HCEC 1CT (cell line): Measurements from ENCODE around the gene MSH3.
"Not testable (repeated sequence)": the region's sequence is repeated elsewhere in the genome, so short reads cannot be mapped to it uniquely, and the experiment has no call there.

Experiments used
- DNase-seq: peaks from one replicate; pipeline ENCODE4 v3.0.0-alpha.2; 2017

MSH3 gene

DNA sequence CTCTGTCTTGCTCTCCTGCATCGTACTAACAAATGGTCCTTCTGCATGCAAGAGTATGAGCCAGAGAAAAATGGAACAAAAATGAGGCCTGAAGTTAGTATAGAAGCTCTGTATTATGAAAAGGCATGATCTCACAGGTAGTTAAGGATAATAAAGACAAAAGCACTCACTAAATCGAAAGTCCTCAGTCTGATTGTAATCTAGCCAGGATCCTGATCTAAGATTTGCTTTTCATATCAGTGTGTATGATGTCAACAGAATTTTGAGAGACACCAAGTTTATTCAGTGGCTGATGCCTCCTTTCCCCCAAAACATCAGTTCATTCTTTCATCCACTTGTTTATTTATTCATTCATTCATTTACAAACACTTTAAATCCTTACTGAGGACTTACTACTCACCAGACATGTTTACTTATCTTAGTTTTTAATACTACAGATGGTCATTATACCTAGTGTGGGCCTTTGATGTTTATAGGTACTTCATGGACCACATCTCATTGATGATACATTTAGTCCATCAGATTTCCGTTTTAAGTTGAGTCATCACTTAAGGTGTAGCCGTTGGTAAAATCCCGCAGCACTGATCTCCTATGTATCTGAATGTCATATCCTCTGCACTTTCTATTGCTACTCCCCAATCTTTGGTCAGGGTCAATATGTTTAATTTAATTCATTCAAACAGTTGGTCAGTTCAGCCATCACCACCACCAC lies 105.6 kb downstream of the MSH3 start:
- DNase-seq: no peak

DNA sequence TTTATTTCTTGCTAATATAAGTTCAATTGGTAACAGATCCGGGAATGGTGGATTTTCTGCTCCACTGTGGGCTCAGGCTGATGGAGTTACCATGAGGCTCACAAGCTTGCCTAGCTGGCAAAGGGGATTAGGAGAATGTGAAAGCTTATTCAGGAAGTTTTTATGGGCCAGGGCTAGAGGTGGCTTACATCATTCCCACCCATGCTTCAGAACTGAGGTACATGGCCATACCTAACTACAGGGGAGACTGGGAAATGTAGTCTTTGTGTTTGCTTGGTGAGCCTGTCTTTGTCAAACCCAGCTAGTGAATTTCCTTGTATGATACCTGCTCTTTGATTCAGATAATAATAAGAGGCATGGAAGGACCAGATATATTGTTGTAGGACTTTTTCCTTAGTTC lies 106.2 kb downstream of the MSH3 start:
- no peak for DNase-seq

- no peak for DNase-seq
These were observed 106.7 kb downstream of the MSH3 start for GRCh38 chr5:80761176-80761575.

DNA sequence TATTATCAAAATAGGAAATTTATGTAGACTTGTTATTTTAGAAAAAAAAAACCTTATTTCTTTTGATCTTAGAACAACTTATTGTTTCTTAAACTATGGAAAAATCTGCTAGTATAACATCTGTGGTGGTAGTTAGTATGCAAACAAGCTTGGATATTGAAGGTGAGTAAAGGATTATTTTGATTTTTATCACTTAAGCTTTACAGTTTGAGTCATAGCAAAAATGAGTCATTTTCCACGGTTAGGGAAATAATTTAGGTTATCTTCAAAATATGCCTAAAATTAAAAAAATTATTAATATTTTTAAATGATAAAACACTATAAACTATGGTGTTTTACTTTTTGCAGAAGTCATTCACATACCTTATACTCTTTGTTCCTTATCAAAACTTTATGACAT lies 107.5 kb downstream of the MSH3 start:
- no peak for DNase-seq

DNA sequence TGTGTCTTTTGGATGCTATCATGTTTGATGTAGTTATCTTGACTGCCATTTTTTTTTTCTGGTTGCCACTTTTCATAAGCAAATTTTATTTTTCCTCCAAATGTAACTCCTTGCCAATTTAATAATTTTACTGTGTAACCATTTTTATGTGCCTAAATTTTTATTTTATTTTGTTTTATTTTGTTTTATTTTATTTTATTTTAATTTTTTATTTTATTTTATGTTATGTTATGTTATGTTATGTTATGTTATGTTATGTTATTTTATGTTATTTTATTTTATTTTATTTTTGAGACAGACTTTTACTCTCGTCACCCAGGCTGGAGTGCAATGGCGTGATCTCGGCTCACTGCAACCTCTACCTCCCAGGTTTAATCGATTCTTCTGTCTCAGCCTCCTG lies 108.1 kb downstream of the MSH3 start:
- no peak for DNase-seq

DNA sequence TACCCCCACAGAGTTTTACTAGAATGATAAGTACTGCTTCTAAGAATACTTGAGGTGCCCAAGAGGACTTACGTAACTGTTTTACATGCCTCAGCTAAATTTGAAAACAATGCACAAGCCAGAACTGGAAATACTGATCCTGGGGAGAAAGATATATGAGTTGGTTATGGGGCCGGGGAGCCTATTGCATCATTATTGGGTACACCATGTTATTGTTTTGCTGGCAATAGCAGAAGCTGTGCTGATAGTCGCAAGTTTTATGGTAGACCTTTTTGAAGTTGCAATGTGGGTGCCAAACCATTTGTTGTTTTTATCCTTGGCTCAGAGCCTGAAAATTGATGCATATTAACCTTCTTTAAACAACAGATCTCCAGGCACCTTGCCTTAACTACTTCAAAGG lies 108.8 kb downstream of the MSH3 start:
- no peak for DNase-seq

DNA sequence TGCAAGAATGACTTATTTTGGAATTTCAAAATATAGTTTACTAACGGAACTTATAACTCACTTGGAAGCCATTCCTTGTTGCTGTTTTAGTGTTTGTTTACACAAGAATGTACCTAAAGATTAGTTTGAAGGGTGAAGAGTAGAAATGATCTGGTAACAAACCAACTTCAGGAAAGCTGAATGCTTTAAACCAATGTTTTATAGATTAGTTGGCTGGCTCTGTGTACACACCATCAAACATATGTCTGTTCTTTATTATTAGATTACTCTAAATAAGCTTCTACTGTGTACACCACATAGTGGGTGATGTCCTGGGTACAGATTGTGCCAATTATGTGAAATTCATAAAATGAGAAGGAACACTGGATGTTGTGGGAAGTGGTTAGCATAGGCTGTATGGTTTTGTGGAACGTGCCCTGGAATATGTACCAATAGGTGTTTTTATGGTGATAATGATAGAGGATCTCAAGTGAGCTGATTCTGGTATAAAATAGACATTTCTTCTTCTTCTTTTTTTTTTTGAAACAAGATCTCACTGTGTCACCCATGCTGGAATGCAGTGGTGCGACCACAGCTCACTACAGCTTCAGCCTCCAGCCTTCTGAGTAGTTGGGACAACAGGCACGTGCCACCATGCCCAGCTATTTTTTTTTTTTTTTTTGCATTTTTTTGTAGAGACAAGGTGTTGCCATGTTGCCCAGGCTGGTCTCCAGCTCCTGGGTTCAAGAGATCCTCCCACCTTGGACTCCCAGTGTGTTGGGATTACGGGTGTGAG lies 109.6 kb downstream of the MSH3 start:
- DNase-seq: no peak

DNA sequence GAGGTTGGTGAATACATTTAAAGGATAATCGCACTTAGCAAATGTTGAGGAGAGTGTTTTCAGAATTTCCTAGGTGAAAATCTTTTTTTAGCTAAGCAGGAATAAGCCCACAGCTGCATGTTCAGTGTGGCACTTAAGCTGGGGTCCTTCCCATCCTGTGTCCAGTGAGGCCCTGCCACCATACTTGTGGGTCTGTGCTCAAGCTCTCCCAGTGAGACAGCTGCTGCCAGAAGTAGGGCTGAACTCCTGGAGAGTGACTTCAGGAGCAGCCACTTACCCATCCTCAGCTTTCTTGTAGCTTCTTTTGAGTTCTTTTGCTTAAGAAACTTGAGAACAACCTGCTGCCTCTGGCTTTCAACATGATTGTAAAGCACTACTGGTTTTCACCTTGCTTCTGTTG lies 110.3 kb downstream of the MSH3 start:
- DNase-seq: no peak

DNA sequence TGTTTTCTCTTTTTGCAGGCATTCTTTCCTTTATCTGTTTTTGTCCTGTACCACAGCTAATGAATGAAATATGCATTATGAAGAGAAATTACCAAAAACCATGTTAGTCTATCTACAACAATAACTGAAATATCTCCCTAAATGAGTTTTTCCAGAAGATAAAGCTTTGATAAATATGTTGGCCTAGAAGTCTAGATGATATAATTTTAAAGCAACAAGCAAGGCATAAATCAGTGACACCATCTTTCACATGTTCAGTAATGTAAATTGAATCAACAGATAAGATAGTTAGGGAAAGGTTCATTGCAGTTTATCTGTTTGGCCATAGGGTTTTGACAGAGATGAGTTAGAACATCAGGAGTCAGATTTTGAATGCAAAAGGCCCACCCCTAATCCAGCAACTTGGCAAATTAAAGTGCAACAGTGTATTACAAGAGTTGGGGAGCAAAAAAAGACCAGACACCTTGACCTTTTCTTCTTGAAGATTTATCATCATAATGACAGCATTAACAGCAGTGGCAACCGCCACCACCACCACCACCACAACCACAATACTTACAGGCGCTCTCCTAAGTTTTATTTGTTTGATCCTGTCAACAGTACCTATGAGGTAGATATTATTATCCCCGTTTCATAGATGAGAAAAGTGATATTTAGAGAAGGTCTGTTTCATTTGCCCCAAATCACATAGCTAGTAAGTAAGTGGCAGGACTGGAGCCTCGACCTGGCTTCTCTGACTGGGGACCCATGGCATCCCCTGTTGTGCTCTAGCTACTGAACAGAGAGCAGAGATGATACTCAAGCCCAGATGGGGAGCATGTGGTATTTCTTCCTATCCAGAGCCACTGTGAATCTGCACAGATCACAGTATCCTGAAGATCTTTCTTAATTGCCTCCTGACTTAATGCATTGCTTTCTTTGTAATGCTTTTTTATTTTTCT lies 123.2 kb downstream of the MSH3 start:
- no peak for DNase-seq

DNA sequence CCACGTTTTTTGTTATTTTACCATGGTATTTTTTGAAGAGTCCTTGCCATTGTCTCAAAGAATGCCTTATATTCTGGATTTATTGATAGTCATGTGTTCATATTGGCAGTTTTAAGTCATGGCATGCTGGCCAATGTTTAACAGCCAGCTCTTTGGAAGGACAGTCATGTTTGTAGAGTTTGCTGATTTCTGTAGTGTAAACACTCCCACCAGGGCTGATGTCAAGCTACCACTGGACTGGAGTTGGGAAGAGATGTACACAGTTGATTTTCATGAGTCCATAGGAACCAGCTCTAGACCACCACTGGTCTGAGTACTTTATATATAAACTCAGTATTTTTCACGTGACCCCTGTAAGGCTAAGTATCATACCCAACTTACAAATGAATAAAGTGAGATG lies 125.6 kb downstream of the MSH3 start:
- no peak for DNase-seq

- DNase-seq: no peak
These were observed 126.4 kb downstream of the MSH3 start for GRCh38 chr5:80780761-80781285.

- DNase-seq: peak; percentile 51
These were observed 126.9 kb downstream of the MSH3 start for GRCh38 chr5:80781356-80781755.

- DNase-seq: peak; percentile 26
These were observed 128.2 kb downstream of the MSH3 start for GRCh38 chr5:80782626-80783025.

GRCh38 chr5:80783751-80784150 lies 129.3 kb downstream of the MSH3 start:
- DNase-seq: not testable (repeated sequence)

DNA sequence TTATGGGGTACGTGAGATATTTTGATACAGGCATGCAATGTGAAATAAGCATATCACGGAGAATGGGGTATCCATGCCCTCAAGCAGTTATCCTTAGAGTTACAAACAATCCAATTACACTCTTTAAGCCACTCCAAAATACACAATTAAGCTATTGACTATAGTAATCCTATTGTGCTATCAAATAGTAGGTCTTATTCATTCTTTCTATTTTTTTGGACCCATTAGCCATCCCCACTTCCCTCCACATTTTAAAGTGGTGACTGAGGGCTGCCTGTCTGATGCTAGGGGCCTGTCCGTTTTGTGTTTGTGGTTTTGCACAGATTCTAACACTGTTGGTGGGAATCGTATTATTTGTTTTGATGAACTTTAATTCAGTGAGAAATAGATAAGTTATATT lies 130.0 kb downstream of the MSH3 start:
- DNase-seq: no peak

GRCh38 chr5:80789319-80790016 lies 135.0 kb downstream of the MSH3 start:
- not testable (repeated sequence) for DNase-seq

DNA sequence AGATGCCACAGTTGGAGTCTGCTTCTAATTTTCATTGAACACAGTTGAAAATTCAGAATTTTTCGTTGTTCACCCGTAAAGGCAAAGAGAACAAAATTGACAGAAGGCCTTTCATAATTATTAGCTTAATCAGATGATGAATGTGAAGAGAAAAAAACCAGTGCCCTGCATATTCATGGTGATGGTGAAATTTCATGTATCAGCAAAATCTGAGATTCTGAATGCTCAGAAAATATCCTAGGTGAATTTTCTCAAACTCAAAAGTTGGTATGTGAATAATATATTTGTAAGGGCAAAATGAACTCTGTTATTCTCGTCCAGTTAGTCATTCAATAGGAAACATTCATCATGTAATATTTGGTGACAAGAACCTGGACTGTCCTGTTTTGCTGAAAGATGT lies 136.2 kb downstream of the MSH3 start:
- no peak for DNase-seq

DNA sequence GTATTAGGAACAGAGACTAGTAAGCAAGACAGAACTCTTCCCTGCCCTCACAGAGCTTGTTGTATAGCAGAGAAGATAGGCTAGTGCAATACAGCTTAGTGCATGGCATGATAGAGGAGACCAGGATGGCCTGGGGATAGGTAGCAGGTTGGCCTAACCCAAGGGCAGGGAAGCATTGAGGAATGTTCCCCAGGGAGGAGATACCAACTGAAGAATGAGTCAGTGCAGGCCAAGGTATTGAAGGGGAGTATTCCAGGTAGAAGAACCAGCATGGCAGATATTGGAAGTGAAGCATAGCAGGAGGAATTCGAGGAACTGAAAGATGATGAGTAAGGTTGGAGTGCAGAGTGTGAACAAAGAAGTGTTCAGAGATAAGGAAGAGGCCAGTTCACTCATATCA lies 138.9 kb downstream of the MSH3 start:
- no peak for DNase-seq

- no peak for DNase-seq
These were observed 142.4 kb downstream of the MSH3 start for GRCh38 chr5:80796846-80797245.

- DNase-seq: no peak
These were observed 143.1 kb downstream of the MSH3 start for GRCh38 chr5:80797428-80798024.

GRCh38 chr5:80798166-80798565 lies 143.7 kb downstream of the MSH3 start:
- DNase-seq: no peak

- no peak for DNase-seq
These were observed 144.2 kb downstream of the MSH3 start for GRCh38 chr5:80798633-80799032.
